GM12891 (cell line): ENCODE measurements around the gene ARHGEF2.

Source experiments
- DNase-seq: peaks from one replicate; pipeline ENCODE4 v3.0.0; 2011; ENCODE audit warnings: low spot score; ENCODE audit not compliant: insufficient read length
- FAIRE-seq: peaks from 2 replicates; lab custom pipeline; 2011; peaks lifted over from hg19 to GRCh38; lab: Jason Lieb, UNC
- PAX5 ChIP-seq: IDR thresholded peaks from 2 replicates; pipeline ENCODE4 v1.6.1; 2011; ENCODE audit warnings: low read length, moderate library complexity, mild to moderate bottlenecking; ENCODE audit not compliant: insufficient read depth, severe bottlenecking
- POLR2A ChIP-seq: IDR thresholded peaks from 2 replicates; pipeline ENCODE4 v1.6.1; 2011; ENCODE audit warnings: low read depth, low read length, control low read depth
- POLR2AphosphoS5 ChIP-seq: IDR thresholded peaks from 2 replicates; pipeline ENCODE4 v1.6.1; 2011; ENCODE audit warnings: low read depth, low read length, control low read depth
- POU2F2 ChIP-seq: IDR thresholded peaks from 2 replicates; pipeline ENCODE4 v1.6.1; 2011; ENCODE audit warnings: low read depth, mild to moderate bottlenecking, control low read depth, low read length, moderate library complexity
- SPI1 ChIP-seq: IDR thresholded peaks from 2 replicates; pipeline ENCODE4 v1.6.1; 2011; ENCODE audit warnings: low read depth, low read length, control low read depth
- TAF1 ChIP-seq: IDR thresholded peaks from 2 replicates; pipeline ENCODE4 v1.6.1; 2011; ENCODE audit warnings: low read depth, low read length, control low read depth

Gene ARHGEF2

DNA sequence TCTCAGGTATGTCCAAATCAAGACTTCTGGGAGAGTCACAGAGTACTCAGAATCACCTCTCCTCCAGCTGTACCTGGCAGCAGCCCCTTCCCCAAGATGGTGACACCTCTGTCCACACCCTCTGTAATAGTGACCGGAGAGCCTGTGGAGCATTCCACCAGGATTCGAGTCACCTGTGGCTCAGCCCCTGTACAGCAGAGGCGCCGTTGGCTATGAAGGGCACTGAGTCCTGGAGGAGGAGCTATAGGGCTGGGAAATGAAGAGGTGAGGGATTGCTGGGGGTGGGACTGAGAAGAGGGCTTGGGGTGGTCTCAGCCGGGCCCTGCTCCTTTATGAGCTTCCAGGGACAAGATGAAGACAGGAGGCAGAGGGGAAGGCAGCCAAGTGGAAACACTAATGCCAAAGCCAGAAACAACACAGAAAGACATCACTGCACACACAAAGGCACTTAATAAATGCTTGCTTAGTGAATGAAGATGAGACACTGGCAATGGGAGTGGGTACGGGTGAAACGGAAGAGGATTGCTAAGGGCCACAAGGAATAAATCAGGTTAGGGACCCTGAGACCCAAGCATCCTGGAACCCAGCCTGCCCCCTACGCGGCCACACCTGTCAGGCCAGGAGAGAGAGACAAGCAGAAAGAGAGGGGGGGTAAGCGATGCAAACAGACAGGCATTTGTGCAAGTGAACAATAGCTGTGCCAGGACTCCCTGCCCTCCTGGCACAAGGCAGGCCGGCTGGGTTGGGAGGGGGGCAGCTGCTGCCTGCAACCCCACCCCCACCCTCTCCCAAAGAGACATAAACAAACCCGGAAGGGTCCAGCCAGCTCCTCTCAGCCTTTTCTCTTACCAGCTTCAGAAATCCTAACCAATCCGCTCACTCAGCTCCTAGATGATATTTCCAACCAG, 3.9 kb downstream of the ARHGEF2 start:
- no peak for TF ChIP-seq POLR2AphosphoS5
- TF ChIP-seq PAX5, result no peak
- no peak for TF ChIP-seq POU2F2
- TF ChIP-seq POLR2A, result no peak
- TF ChIP-seq TAF1, result no peak
- no peak for TF ChIP-seq SPI1
- DNase-seq (no peak), FAIRE-seq (no peak)

DNA sequence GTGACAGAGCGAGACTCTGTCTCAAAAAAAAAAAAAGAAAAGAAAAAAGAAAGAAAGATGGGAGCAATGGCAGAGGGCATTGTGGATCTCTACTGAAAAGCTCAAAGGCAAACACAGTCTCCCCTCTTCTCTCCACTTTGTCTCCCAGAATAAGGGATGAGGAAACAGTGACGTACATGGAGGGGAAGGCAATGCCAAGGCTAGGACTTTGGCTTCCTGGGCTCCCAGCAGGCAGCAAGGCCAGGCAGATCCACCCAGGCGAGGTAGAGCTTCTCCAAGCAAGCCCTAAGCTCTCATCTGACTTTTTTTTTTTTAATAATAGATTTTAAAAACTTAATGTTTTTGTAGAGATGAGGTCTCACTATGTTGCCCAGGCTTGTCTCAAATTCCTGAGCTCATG, 4.6 kb downstream of the ARHGEF2 start:
- no peak for TF ChIP-seq PAX5
- no peak for TF ChIP-seq POLR2AphosphoS5
- TF ChIP-seq SPI1, result no peak
- DNase-seq (no peak), FAIRE-seq (no peak)

DNA sequence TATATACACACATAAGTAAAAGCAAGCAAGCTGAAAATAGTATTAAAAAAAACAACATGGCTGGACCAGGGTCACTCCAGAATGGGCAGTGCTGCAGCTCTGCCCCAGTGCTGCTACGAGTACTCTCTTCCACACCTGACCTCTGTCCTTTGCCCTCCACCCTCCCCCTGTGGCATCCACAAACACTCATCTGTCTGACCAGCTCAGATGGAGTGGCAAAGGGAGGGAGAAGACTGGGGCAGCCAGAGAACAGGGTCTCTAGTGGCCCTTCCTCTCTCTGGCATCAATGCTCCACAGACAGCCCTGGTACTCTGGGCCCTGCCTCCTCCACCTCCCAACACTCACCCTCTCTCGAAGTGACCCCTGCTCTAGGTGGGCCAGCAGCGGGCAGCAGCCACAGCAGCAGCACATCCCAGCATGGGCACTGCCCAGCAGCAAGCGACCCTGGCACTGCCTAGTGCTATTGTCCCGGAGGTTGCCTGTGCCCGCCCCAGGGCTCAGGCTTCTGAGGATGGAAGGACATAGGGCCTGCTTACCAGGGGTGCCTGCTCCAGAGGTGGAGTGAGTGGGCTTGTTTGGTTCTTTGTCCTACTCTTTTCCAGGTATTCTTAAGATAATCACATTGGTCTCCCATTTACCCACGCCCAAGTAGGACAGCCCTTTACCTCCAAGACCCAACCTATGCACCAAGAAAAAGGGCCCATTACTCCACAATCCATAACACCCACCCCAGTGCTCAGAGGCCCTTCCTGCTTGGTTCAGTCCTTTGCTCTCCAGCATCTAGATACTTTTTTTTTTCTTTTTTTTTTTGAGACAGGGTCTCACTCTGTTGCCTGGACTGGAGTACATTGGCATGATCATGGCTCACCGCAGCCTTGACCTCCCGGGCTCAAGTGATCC, 6.2 kb downstream of the ARHGEF2 start:
- DNase-seq (no peak), FAIRE-seq (no peak)
- TF ChIP-seq POLR2A (no peak), POU2F2 (0 out of 2 replicates have a peak, but pooled peaks have one; percentile 7), SPI1 (no peak), TAF1 (no peak), POLR2AphosphoS5 (no peak)

DNA sequence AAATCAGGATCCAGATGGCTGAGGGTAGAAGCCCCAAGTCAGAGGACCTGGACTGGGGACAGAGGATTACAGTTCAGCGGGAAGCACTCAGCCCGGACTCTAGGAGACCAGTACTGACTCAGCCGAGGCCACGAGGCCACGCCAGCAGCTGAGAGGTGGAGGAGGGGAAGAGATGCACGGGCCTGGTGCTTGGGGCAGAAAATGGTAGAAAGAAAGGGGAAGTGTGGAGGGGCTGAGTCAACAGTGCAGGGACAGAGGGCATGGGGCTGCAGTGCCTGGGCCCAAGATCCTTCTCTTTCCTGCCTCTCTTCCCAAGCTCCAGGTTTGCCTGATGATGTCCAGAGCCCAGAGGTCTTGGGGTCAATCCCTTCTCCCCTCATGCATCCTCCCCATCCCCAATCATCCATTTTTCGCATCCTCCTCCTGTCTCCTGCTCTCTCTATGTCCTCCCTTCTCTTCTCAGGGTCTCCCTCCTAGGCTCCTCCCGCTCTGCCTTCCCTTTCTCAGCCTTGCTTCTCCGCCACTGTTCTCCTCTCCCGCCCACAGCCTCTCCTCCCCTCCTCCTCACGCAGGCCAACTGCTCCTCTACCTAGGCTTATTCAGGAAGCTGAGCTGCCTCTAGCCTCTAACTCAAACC, 7.7 kb downstream of the ARHGEF2 start:
- FAIRE-seq (peak; percentile 66), DNase-seq (peak; percentile 76)
- 0 out of 2 replicates have a peak, but pooled peaks have one; percentile 29 for TF ChIP-seq POLR2A
- TF ChIP-seq SPI1, result peak; percentile 98
- no peak for TF ChIP-seq PAX5
- TF ChIP-seq POLR2AphosphoS5, result peak; percentile 39; the same call in 1 of the 2 replicates

DNA sequence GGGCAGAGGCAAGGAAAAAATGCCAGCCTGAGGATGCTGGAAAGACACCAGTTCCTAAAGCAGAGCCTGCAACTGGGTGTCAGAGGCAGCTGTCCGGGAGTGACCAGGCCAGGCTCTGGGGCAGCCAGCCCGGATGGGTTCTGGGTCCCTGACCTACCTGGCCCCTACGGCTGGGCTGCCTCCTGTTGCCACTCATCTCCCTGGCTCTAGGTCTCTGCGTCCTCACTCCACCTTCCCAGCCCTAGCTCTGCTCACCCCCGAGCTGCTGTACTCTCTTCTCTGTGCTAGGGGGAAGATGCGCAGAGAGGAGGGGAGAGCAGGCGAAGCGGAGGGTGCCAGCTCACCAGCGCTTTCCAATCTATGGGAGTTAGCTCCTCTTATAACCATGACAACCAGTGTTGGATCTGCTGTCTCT, 9.0 kb downstream of the ARHGEF2 start:
- no peak for DNase-seq
- TF ChIP-seq TAF1, result no peak
- TF ChIP-seq POLR2A, result no peak
- TF ChIP-seq SPI1, result no peak
- no peak for TF ChIP-seq POLR2AphosphoS5
- TF ChIP-seq POU2F2, result no peak
- TF ChIP-seq PAX5, result no peak
- no peak for FAIRE-seq

DNA sequence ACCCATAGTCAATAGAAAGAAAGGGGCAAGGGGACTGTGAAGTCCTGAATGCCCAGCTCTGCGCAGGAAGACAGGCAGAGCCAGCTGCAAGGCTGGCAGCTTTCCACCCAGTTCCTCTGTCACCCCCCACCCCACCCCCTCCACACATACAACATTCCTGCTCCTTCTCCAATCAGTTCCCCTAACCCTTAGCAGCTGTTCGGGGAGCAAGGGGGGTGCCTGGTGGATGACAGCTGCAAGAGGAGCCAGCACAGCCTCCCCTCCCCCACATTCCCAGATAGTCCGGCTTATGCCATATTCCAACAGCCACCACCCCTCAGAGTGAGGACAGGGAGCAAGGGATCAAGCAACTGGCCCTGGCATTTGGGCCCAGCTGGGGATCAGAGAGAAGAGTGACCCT, 9.7 kb downstream of the ARHGEF2 start:
- no peak for DNase-seq
- no peak for FAIRE-seq
- TF ChIP-seq POLR2AphosphoS5, result no peak
- TF ChIP-seq TAF1, result no peak
- TF ChIP-seq SPI1, result no peak
- TF ChIP-seq POLR2A, result no peak

DNA sequence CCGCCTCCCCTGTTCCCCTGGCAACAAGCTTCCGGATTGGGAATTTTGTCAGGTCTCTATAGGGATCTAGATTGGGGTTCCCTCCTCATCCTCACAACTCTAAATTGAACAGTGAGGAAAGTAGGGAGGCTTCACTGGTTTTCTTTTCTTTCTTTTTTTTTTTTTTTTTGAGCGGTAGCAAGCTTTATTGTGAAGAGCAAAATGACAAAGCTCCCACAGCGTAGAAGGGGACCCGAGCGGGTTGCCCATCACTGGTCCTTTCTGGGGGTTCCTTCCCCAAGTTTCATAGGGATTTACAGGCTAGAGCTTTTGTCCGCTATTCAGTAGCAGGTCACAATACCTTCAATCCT, 10.3 kb downstream of the ARHGEF2 start:
- TF ChIP-seq TAF1 (no peak), PAX5 (no peak), POLR2A (no peak), POLR2AphosphoS5 (no peak), POU2F2 (no peak)
- FAIRE-seq, result no peak
- DNase-seq, result no peak

DNA sequence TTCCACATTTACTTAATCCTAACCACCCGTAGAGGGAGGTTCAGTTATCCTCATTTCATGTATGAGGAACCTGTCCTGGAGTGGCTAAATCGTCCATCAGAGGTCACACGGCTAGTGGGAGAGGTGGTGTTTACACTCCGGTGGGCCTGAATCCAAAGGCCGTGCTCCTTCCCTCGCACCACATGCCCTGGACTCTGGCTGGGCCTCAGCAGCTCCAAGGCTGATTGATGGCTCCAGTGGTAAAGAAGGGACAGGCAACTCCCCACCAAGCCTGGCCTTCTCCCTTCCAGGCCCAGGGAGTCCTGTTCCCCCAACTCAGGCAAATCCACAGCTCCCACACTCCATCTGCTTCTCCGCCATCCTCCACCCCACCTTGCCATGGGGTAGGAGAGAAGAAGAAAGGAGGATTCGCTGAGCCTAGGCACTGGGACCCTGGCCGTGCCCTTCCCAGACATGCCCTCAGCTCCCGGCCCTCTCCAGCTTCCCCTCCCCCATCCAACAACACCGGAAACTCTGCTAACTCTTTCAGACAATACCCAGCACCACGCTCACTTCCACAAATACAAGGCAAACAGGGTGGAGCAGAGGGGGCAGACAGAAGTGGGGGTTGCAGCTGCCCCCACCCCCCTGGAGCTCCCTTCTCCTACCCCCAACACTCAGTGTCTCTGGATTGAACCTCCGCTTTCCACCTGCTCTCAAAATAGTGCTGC, 10.9 kb downstream of the ARHGEF2 start:
- TF ChIP-seq TAF1 (no peak), POLR2A (no peak)
- DNase-seq (no peak), FAIRE-seq (peak; percentile 28)

DNA sequence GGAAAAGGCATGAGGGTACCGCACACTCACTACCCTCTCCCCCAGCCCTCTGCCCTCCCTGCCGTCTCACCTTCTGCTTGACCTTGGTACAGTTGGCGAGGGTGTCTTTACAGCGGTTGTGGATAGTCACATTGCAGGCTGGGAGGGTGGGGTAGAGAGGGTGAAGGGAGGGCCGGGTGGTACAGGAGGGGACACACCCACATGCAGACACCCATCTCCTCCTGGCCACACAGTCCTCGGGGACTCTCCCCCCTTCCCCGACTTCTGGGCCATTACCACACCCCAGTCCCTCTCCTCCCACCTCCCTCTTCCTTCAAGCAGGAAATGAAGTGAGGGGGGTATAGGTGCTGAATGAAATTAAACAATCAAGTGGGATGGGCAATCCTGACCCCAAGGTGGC, 11.6 kb downstream of the ARHGEF2 start:
- DNase-seq, result no peak
- TF ChIP-seq SPI1 (no peak), TAF1 (no peak), PAX5 (no peak), POLR2AphosphoS5 (no peak), POU2F2 (no peak)
- FAIRE-seq, result no peak
